ENCODE results near the gene IL22RA2. TPM values are rescaled to one million over a fixed set of nuclear protein-coding genes. Genes with fewer than 3 reads are reported as not detected.

The IL22RA2 gene
- total RNA-seq, 2 experiments from 2014 or later, result not detected

DNA sequence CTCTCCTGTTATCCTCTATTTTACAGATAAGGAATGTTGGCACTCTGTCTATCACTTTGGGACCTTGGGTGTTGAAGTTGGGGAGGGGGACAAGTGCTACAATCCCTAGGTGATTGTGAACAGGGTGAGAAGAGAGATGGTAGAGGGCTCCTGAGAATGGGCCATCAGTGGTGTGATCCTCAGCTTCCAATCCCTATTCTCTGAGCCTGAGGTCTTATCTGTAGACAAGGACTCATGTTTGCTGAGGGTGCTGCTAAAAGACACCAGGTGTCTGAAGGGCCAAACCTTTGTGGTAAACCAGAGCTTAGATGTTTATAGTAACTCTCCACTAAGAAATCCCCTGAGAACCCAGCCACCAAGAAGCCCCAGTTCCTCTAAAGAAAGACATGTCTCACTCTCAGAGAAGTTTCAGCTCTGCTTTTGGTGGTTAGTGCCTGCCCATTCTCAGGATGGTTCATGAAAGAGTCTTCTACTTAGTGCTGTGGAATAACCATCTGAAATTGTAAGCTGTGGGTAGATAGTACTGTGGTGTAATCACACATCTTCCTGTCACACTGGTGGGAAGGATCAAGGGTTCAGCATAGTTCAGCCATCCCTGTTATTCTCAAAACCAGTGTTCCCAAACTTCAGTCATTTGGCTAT, 70.5 kb downstream of the IL22RA2 start:
- DNase-seq, result peak; percentile 31
- H3K4me3 Mint-ChIP-seq, result no peak overlapping the region
- no peaks in the 10 kb centered on the region for H3K9me3 Mint-ChIP-seq (ENCODE audit: low read depth)
- ChIA-PET POLR2A (no interaction called here), CTCF (interaction anchor here (0.6 to 1.3 kb wide), 4 partner anchors 9 to 330 kb away, joined by 3 to 6 read pairs (median 3); no protein-coding TSS in a partner anchor)
- H3K36me3 Mint-ChIP-seq (ENCODE audit: low read depth), result no peaks in the 10 kb centered on the region
- H3K27me3 Mint-ChIP-seq, result no peaks in the 10 kb centered on the region
- H3K27ac Mint-ChIP-seq, result peak overlapping the region; percentile 11
- H3K4me1 Mint-ChIP-seq, result peaks cover 13% of the 10 kb centered on the region
- ATAC-seq, result peak; percentile 85
- intact Hi-C loops (cut with DNase I, micrococcal nuclease), result loop anchor here in 1 of 2 experiments (5.0 kb wide), 1 partner anchor 54 kb away; no protein-coding TSS in a partner anchor

DNA sequence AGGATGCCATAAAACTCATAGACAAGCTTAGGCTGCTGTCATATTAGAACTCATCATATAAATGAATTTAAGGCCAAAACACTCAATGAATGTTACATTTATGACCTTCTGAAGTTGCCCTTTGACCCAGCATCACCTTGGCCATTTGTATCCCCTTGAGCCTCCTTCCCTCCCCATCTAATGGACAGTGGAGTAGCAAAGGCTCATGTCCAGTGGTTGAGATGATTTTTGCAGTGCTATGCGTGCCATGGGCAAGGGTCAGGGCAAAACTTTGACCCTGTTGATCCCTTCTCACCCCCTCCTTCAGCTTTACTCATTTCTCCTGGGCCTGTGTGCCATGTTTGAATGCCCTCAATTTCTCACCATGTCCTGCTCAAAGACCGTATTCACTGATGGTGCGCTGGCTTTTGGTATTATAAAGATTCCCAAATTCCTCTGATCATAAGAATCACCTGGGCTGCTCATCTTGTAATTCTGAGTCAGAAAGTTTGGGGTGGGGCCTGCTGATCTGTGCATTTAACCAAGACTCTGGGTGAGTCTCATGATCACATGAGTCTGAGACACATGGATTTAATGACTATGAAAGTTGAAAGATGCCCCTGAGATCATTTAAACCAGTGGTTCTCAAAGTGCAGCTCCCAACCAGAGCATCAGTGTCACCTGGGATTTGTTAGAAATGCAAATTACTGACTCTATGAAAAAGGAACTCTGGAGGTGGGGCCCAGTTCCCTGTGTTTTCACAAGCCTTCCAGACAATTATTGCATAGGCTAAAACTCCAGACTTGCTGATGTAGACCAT, 71.2 kb downstream of the IL22RA2 start:
- Mint-ChIP-seq H3K9me3 (ENCODE audit: low read depth) (no peaks in the 10 kb centered on the region), H3K27me3 (no peaks in the 10 kb centered on the region), H3K36me3 (ENCODE audit: low read depth) (no peaks in the 10 kb centered on the region), H3K4me3 (no peak overlapping the region), H3K27ac (peak overlapping the region; percentile 11), H3K4me1 (peaks cover 13% of the 10 kb centered on the region)
- DNase-seq (peak; percentile 24), ATAC-seq (peak; percentile 59)
- POLR2A ChIA-PET, result no interaction called here
- CTCF ChIA-PET, result interaction anchor here (0.6 to 1.3 kb wide), 5 partner anchors 8 to 54 kb away, joined by 3 to 6 read pairs (median 3); no protein-coding TSS in a partner anchor
- intact Hi-C loops (cut with DNase I, micrococcal nuclease), result loop anchor here in 1 of 2 experiments (5.0 kb wide), 1 partner anchor 55 kb away; no protein-coding TSS in a partner anchor

DNA sequence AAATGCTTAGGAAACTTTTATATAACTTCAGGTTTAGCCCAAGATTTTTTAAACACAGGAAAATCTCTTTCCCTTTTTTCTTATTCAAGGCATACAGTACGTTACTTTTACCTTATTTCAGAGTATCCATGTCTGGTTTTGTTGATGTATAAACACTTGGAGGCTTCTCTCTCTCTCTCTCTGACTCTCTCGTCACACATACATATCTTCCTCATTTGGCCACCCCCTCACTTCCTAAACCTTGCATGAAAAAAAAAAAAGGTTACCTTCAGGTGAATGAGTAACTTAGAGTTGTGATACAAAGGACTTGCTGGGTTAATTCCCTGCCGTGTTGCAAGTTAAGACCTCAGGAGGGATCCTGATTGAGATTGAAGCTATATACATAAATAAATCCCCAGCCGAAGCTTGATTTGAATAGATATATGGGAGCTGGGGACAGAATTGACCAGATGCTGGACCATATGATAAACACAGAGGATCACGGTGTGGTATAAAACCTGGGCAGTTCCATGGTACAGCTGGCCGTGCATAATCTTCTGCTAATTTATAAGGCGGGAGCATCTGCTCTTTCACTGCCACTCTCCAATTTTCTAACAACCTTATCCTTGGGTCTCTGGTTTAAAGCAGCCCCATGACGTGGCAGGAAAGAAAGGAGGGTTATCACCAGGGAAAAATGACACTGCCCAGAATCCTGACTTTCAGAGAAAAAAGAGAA, 73.6 kb downstream of the IL22RA2 start:
- Mint-ChIP-seq H3K27ac (no peak overlapping the region), H3K27me3 (no peaks in the 10 kb centered on the region), H3K9me3 (ENCODE audit: low read depth) (no peaks in the 10 kb centered on the region), H3K4me3 (no peak overlapping the region), H3K4me1 (peaks cover 17% of the 10 kb centered on the region), H3K36me3 (ENCODE audit: low read depth) (no peaks in the 10 kb centered on the region)
- intact Hi-C loops (cut with DNase I, micrococcal nuclease), result loop anchor here (5.0 to 10.0 kb wide), 4 partner anchors 57 to 1005 kb away; partner anchors contain the start of gene PERP (in 1 of the 2)
- POLR2A ChIA-PET, result no interaction called here
- DNase-seq (no peak), ATAC-seq (no peak)
- CTCF ChIA-PET, result no interaction called here

DNA sequence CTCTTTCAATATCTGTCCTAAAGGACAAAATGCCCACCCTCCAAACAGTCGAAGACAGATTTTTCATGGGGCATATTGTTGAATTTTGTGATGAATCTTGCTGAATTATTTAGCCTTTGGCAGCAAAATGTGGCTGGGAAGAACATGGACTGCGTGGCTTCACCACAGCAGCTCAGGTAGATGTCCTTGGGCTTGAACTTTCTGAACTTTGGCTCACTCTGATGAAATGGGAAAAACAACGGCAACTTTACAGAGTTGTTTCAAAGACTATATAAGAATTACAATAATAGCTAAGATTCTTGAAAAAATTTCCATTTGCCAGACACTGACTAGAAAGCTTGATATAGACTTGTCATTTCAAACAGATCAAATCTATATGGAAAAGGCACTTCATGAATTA, 75.9 kb downstream of the IL22RA2 start:
- intact Hi-C loops (cut with DNase I, micrococcal nuclease), result loop anchor here in 1 of 2 experiments (5.0 to 10.0 kb wide), 3 partner anchors 70 to 1007 kb away; partner anchors contain the start of gene PERP
- DNase-seq (no peak), ATAC-seq (no peak)
- H3K36me3 Mint-ChIP-seq (ENCODE audit: low read depth), result no peaks in the 10 kb centered on the region
- no peak overlapping the region for H3K4me3 Mint-ChIP-seq
- H3K27ac Mint-ChIP-seq, result no peak overlapping the region
- H3K27me3 Mint-ChIP-seq, result no peaks in the 10 kb centered on the region
- H3K4me1 Mint-ChIP-seq, result peaks cover 20% of the 10 kb centered on the region
- H3K9me3 Mint-ChIP-seq (ENCODE audit: low read depth), result no peaks in the 10 kb centered on the region
- POLR2A ChIA-PET, result no interaction called here
- CTCF ChIA-PET, result interaction anchor here (0.6 to 1.8 kb wide), 8 partner anchors 9 to 318 kb away, joined by 3 to 5 read pairs (median 4); no protein-coding TSS in a partner anchor

DNA sequence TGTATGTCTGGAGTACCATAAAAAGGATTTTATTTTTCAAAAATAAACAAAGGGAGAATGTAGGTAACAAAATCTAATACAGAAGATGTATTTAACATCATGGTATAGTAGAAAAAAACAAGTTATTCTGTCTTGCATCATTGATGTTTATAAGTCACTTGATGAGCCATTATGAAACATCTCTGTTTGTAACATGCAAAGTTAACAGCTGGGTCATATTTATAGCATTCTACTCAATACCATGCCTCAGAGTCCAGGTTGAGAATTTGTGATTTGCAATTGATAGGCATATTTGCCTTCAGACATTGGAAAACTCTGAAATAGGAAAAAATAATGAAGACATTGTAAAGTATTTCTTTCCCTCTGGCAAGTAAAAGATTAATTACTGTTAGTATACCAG, 76.4 kb downstream of the IL22RA2 start:
- no peak overlapping the region for H3K27ac Mint-ChIP-seq
- peaks cover 17% of the 10 kb centered on the region for H3K4me1 Mint-ChIP-seq
- CTCF ChIA-PET, result interaction anchor here (0.7 to 1.8 kb wide), 6 partner anchors 11 to 318 kb away, joined by 3 to 5 read pairs (median 5); no protein-coding TSS in a partner anchor
- no peaks in the 10 kb centered on the region for H3K27me3 Mint-ChIP-seq
- no peaks in the 10 kb centered on the region for H3K9me3 Mint-ChIP-seq (ENCODE audit: low read depth)
- intact Hi-C loops (cut with DNase I, micrococcal nuclease), result loop anchor here in 1 of 2 experiments (5.0 to 10.0 kb wide), 3 partner anchors 70 to 1008 kb away; partner anchors contain the start of gene PERP
- DNase-seq (no peak), ATAC-seq (no peak)
- POLR2A ChIA-PET, result no interaction called here
- no peak overlapping the region for H3K4me3 Mint-ChIP-seq
- H3K36me3 Mint-ChIP-seq (ENCODE audit: low read depth), result no peaks in the 10 kb centered on the region

DNA sequence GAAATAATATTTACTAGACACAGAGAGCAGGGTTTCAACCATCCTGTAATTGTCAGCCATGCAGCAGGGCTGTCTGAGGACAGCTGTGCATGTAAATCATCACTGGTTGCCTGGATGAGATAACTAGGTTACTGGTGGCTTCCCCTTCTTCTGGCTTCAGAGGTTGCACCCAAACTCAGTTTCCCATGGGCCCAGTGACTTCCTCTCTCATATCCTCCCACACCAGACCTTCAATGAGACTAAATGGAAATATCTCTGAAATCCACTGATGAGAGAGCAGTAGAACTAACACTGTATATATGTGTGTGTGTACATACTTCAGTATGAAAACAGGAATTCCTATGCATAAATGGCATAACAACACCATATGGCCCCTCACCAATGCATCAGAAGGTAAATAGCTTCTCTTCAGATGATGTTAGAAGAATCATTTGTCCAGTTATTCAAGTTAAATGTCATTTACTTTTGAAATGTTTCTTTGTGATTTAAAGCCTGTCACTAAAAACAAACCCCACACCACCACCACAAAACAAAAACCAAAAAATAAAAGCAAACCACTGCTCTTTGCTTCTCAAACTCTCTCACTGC, 77.7 kb downstream of the IL22RA2 start:
- Mint-ChIP-seq H3K27me3 (no peaks in the 10 kb centered on the region), H3K27ac (no peak overlapping the region), H3K4me1 (peaks cover 17% of the 10 kb centered on the region), H3K4me3 (no peak overlapping the region), H3K9me3 (ENCODE audit: low read depth) (no peaks in the 10 kb centered on the region), H3K36me3 (ENCODE audit: low read depth) (no peaks in the 10 kb centered on the region)
- POLR2A ChIA-PET, result no interaction called here
- ATAC-seq (peak; percentile 31), DNase-seq (peak; percentile 22)
- CTCF ChIA-PET, result interaction anchor here (1.0 to 3.2 kb wide), 4 partner anchors 12 to 218 kb away, joined by 5 to 30 read pairs (median 18); no protein-coding TSS in a partner anchor
- intact Hi-C loops (cut with DNase I, micrococcal nuclease), result loop anchor here (2.0 to 10.0 kb wide), 4 partner anchors 72 to 1009 kb away; partner anchors contain the start of gene PERP (in 1 of the 2)

DNA sequence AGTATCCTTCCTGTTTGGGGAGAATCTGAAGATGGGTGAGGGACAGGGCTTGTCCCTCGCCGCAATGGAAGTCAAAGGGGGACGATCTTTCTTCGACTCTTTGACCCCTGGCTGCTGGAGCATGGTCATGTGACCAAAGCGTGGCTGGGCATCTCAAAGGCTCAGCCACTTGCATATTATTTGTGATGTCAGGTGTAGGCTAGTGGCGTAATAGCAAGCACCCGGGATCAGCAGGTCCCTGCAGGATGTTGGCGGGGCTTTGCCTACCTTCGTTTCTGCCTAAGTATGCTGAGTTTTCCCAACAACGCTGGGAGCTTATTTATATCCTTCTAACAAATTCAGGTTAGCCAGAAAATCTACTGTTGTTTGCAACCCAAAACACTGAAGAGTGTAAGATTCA, 78.4 kb downstream of the IL22RA2 start:
- H3K36me3 Mint-ChIP-seq (ENCODE audit: low read depth), result no peaks in the 10 kb centered on the region
- no peak overlapping the region for H3K27ac Mint-ChIP-seq
- ChIA-PET POLR2A (no interaction called here), CTCF (interaction anchor here (0.8 to 3.2 kb wide), 10 partner anchors 8 to 496 kb away, joined by 3 to 30 read pairs (median 6); partner anchors contain the start of gene MAP3K5)
- H3K4me3 Mint-ChIP-seq, result no peak overlapping the region
- H3K4me1 Mint-ChIP-seq, result peaks cover 17% of the 10 kb centered on the region
- H3K27me3 Mint-ChIP-seq, result no peaks in the 10 kb centered on the region
- intact Hi-C loops (cut with DNase I, micrococcal nuclease), result loop anchor here (2.0 to 10.0 kb wide), 4 partner anchors 72 to 1010 kb away; partner anchors contain the start of gene PERP (in 1 of the 2)
- H3K9me3 Mint-ChIP-seq (ENCODE audit: low read depth), result no peaks in the 10 kb centered on the region
- no peak for DNase-seq
- ATAC-seq, result no peak

DNA sequence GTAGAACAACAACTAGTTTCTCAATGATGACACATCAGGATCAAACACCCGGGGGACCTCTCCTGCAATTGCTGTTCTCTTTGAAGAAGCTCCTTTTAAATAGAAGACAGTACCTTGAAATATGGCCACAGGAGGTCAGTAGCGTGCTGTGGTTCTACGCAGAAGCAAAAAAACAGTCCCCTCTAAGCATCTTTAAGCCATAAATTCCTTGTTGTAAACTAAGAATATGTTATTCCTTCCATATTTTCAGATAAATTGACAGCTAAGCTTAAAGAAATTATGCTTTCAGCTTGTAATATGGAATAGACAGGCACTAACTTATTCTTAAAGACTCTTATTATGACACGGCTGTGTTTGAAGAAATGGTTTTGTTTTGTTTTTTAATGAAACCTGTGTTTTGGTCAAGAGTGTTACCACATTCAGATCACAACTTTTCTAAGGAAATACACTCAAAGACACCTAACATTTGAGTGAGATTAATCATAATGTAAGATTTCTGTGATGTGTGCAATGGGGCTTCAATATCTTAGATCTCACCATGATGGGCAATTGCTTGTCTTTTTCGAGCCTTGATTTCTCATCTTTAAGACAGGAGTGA, 78.9 kb downstream of the IL22RA2 start:
- ChIA-PET CTCF (interaction anchor here (0.6 to 3.2 kb wide), 25 partner anchors 9 to 496 kb away, joined by 3 to 30 read pairs (median 4); partner anchors contain the start of gene MAP3K5), POLR2A (no interaction called here)
- Mint-ChIP-seq H3K27me3 (peaks cover 2% of the 10 kb centered on the region), H3K9me3 (ENCODE audit: low read depth) (no peaks in the 10 kb centered on the region), H3K27ac (no peak overlapping the region), H3K4me1 (peaks cover 17% of the 10 kb centered on the region), H3K4me3 (no peak overlapping the region), H3K36me3 (ENCODE audit: low read depth) (no peaks in the 10 kb centered on the region)
- peak; percentile 73 for DNase-seq
- peak; percentile 76 for ATAC-seq
- intact Hi-C loops (cut with DNase I, micrococcal nuclease), result loop anchor here (1.0 to 10.0 kb wide), 10 partner anchors 63 to 1010 kb away; partner anchors contain the start of gene PERP (in 1 of the 2)

Data from activated CD4-positive, alpha-beta T cell treated with anti-CD3 and anti-CD28 coated beads for 36 hours (primary cell).